SK-N-MC (cell line): ENCODE measurements around the gene RGS6.

ENCODE experiments used
- EZH2 ChIP-seq: fragments of 200-600 bp; sonication (generic); IDR thresholded peaks from one replicate; pipeline ENCODE4 v1.6.1; 2017; ENCODE audit warnings: antibody characterized with exemption
- FOXP2 ChIP-seq: optimal IDR thresholded peaks from 2 replicates; pipeline ENCODE3; 2011; ENCODE audit warnings: mild to moderate bottlenecking, moderate library complexity; ENCODE audit not compliant: insufficient read depth; ENCODE audit errors: extremely low read length, control extremely low read depth
- POLR2AphosphoS5 ChIP-seq: IDR thresholded peaks from 2 replicates; pipeline ENCODE4 v1.6.1; 2012; ENCODE audit warnings: mild to moderate bottlenecking, low read depth, low read length, borderline replicate concordance

GRCh38 chr14:72215080-72215479 lies 282.9 kb downstream of the RGS6 start:
- TF ChIP-seq FOXP2, result no peak
- no peak for TF ChIP-seq EZH2
- no peak for TF ChIP-seq POLR2AphosphoS5
